HG02885 (cell line): ENCODE data around the gene ABR.
"Not testable (repeated sequence)": the region's sequence is repeated elsewhere in the genome, so short reads cannot be mapped to it uniquely, and the experiment has no call there.

Experiments
- ATAC-seq: cut with Tn5 transposase; IDR thresholded peaks from one replicate; pipeline ENCODE4 v1.9.1; 2021; ENCODE audit warnings: mild to moderate bottlenecking; ENCODE audit not compliant: unreplicated experiment, poor library complexity

Gene ABR

GRCh38 chr17:977166-977565 lies 202.6 kb downstream of the ABR start:
- no peak for ATAC-seq

- no peak for ATAC-seq
Observed at GRCh38 chr17:976312-976711, 203.5 kb downstream of the ABR start.

GRCh38 chr17:975371-975915 lies 204.3 kb downstream of the ABR start:
- no peak for ATAC-seq

- ATAC-seq, result not testable (repeated sequence)
Observed at GRCh38 chr17:974778-975177, 205.0 kb downstream of the ABR start.

GRCh38 chr17:973053-973452 lies 206.7 kb downstream of the ABR start:
- no peak for ATAC-seq

- not testable (repeated sequence) for ATAC-seq
Observed at GRCh38 chr17:971861-972260, 207.9 kb downstream of the ABR start.

- no peak for ATAC-seq
Observed at GRCh38 chr17:970364-970763, 209.4 kb downstream of the ABR start.

GRCh38 chr17:969811-970355 lies 209.9 kb downstream of the ABR start:
- ATAC-seq, result no peak

- no peak for ATAC-seq
Observed at GRCh38 chr17:968812-969730, 210.7 kb downstream of the ABR start.

GRCh38 chr17:967122-967521 lies 212.7 kb downstream of the ABR start:
- ATAC-seq, result no peak

GRCh38 chr17:965311-965989 lies 214.3 kb downstream of the ABR start:
- no peak for ATAC-seq

- ATAC-seq, result no peak
Observed at GRCh38 chr17:964876-965275, 214.9 kb downstream of the ABR start.

- no peak for ATAC-seq
Observed at GRCh38 chr17:962670-963069, 217.1 kb downstream of the ABR start.

- no peak for ATAC-seq
Observed at GRCh38 chr17:962166-962565, 217.6 kb downstream of the ABR start.

GRCh38 chr17:958712-959451 lies 220.9 kb downstream of the ABR start:
- ATAC-seq, result no peak

- no peak for ATAC-seq
Observed at GRCh38 chr17:957856-958421, 221.8 kb downstream of the ABR start.

GRCh38 chr17:956905-957304 lies 222.9 kb downstream of the ABR start:
- ATAC-seq, result no peak

GRCh38 chr17:954431-955164 lies 225.2 kb downstream of the ABR start:
- ATAC-seq, result no peak

GRCh38 chr17:953767-954166 lies 226.0 kb downstream of the ABR start:
- ATAC-seq, result no peak
